GM10248 (cell line): ENCODE results near the gene NR5A2.

Source experiments
- CTCF ChIA-PET: fragments of 300-600 bp; sonication (Branson Sonifier 250); formaldehyde crosslinking; extraction: SDS; loops from one replicate; lab custom pipeline; 2021; ENCODE audit warnings: antibody characterized with exemption; lab: Yijun Ruan, JAX
- POLR2A ChIA-PET: fragments of 350-650 bp; sonication (Branson Sonifier 250); formaldehyde crosslinking; extraction: SDS; loops from one replicate; lab custom pipeline; 2020; ENCODE audit warnings: antibody characterized with exemption; lab: Yijun Ruan, JAX
- DNase-seq: peaks from one replicate; pipeline ENCODE4 v3.0.0; 2012; ENCODE audit errors: extremely low spot score
- CTCF ChIP-seq: IDR thresholded peaks from 2 replicates; pipeline ENCODE4 v1.5.1; 2012; ENCODE audit warnings: mild to moderate bottlenecking, low read depth; ENCODE audit errors: extremely low read depth, missing control alignments, control extremely low read depth

The NR5A2 gene

GRCh38 chr1:200038325-200038980, 10.9 kb downstream of the NR5A2 start:
- DNase-seq = peak; percentile 18
- no peak for TF ChIP-seq CTCF
- CTCF ChIA-PET = no interaction called here
- POLR2A ChIA-PET = no interaction called here

GRCh38 chr1:200038981-200039848, 11.7 kb downstream of the NR5A2 start:
- peak; percentile 41 for DNase-seq
- POLR2A ChIA-PET = no interaction called here
- no peak for TF ChIP-seq CTCF
- CTCF ChIA-PET = interaction anchor here (0.8 kb wide), 1 partner anchor 9 kb away, joined by 3 read pairs; no protein-coding TSS in a partner anchor

- TF ChIP-seq CTCF = no peak
- DNase-seq = peak; percentile 20
- CTCF ChIA-PET = interaction anchor here (0.8 kb wide), 1 partner anchor 8 kb away, joined by 3 read pairs; no protein-coding TSS in a partner anchor
- POLR2A ChIA-PET = no interaction called here
Observed at GRCh38 chr1:200039849-200040474, 12.5 kb downstream of the NR5A2 start.

- ChIA-PET POLR2A (no interaction called here), CTCF (no interaction called here)
- TF ChIP-seq CTCF = no peak
- peak; percentile 19 for DNase-seq
Observed at GRCh38 chr1:200040481-200041138, 13.1 kb downstream of the NR5A2 start.

GRCh38 chr1:200041337-200042118, 14.0 kb downstream of the NR5A2 start:
- peak; percentile 22 for DNase-seq
- ChIA-PET POLR2A (no interaction called here), CTCF (no interaction called here)
- TF ChIP-seq CTCF = no peak
